GM19395 (cell line): ENCODE measurements around the gene BACH2.
"Not testable (repeated sequence)": the region's sequence is repeated elsewhere in the genome, so short reads cannot be mapped to it uniquely, and the experiment has no call there.

ENCODE experiments used
- ATAC-seq: cut with Tn5 transposase; IDR thresholded peaks from one replicate; pipeline ENCODE4 v1.9.1; 2021; ENCODE audit warnings: mild to moderate bottlenecking, moderate library complexity; ENCODE audit not compliant: unreplicated experiment

The BACH2 gene

DNA sequence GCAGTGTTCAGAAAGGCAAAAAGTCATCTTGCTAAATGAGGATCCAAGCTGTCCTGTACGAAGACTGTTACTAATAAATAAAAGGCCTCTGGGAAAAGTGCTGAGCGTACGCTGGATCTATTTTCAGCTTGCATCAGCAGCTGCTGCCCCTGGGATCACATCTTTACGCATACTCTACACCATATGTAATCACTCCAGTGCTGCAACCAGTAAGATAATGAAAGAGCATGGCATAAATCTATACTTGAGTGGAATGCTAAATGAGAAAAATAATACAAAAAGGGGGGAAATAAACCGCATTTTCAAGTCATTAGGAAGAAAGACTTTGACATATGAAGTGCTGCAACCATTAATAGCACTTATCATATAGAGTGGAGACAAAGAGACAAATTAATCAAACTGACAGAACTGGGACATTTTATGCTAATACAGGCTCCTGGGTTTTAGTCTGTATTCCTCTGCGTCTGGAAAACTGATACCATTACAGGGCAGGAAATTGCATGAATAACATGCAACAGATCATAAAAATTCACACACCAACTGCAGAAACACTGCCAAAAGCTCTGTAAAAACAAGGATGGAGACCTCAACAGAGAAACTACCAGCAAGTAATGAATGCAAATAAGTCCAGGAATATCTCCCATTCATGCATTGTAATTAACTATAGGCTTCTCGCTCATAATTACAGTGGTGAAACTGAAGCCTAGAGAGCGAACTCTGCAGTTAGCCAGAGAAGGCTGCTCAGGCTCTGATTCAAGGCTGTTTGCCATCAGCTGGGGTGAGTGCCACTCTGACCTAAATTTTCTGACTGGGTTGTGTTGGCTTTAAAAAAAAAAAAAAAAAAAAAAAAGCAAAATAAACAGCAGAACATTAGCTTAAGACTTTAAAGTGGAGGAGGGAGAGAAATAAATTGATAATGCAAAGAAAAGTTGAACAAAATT is 318.6 kb downstream of the BACH2 start:
- ATAC-seq: no peak

- ATAC-seq: no peak
Observed at GRCh38 chr6:89976694-89977020, 320.0 kb downstream of the BACH2 start.

DNA sequence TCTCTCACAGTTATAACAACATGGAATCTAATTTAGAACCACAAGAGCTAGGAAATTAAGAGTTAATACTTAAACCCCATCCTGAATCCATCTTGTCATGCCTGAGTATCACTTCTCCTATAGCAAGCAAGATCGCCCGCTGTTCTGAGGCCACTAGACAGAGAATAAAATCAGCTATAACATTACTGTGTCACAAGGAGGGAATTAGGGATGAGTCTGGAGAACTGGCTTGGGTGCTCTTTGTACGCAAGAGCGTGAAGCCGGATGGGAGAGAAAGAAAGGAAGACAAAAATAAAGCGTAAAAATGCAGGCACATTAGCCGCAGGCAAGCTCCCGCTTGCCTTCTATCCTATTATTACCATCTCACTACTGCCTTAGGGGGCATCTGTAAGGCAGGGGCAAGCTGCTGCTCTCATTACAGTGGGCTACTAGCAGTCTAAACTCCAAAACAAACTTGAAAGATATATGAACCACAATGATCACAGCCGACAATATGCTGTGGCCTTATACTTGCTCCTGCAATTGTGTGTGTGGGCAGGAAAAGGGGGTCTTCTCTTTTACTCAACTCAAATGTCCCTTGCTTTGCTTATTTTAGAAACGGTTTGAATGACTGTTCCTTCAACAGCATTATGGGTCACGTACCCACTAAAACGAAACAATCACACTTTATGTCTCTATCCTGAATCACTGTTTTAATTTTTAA is 320.5 kb downstream of the BACH2 start:
- ATAC-seq: no peak

DNA sequence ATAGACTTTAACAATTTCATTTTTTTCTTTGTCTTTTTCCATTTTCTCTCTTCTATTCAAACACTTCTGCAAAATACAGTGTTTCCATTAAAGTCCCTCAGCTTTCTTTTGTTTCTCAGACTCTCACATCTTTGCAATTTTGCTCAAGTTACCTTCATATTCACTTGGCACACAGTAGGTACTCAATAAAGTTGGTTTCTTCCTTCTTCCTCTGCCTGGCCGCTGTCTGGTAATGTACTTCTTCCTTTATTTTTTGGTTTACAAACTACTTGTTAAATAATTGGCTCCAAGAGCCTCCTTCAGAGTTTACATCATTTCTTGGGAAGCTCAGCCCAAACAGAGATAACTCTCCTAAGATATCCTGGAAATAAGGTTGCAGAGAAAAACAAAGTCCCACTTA is 321.3 kb downstream of the BACH2 start:
- ATAC-seq: no peak

- ATAC-seq: no peak
Observed at GRCh38 chr6:89974834-89975233, 321.8 kb downstream of the BACH2 start.

- no peak for ATAC-seq
Observed at GRCh38 chr6:89972025-89972381, 324.6 kb downstream of the BACH2 start.

GRCh38 chr6:89971338-89972024 is 325.2 kb downstream of the BACH2 start:
- not testable (repeated sequence) for ATAC-seq

- ATAC-seq: no peak
Observed at GRCh38 chr6:89970609-89971337, 325.9 kb downstream of the BACH2 start.

- no peak for ATAC-seq
Observed at GRCh38 chr6:89970072-89970471, 326.6 kb downstream of the BACH2 start.

- no peak for ATAC-seq
Observed at GRCh38 chr6:89966913-89967312, 329.7 kb downstream of the BACH2 start.

DNA sequence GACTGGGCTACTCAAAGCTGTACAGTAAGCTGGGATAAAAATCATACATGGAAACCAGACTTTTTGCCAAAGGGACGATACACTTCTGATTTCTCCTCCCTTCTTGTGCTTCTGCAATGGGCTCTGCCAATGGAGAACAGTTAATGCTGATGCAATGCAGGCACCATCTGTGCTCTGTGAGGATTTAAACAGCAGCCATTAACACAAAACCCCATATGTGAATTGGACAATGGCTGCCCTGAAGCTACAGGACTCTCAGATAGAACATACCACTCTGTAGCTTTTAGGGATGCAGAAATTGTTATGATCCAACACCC is 330.5 kb downstream of the BACH2 start:
- no peak for ATAC-seq

DNA sequence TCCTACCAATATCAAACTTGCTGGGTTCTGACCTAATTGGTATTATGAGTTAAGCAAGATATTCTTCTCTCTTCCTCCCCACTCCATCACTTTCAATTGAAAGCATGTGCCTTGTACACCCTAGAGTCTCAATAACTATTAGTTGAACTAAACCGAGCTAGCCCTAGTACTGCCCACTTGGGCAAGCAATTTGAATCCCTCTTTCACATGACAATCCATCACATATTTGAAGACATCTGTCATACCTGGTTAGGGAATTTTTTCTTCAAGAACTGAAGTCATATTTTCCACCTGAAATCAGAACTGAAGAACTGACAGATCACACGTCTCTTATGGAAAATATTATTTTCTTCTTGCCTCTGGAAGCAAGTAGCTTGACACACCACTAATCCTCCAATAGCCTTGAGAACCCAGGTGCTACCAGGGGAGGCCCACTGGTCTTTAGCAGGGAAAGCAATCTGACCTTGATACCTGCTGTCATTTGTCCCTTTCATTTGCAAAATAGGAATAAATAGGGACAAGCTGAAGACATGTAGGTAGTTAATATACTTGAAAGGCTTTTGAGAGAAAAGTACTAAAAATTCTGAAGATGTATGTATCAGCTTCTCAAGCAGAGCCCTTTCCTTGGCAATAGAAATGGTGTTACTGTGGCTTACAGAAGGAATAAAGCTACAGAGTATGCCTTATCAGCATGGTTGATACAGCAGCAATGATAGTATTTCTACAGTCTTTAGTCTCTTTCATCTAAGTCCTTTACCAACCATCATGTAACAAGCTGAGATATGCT is 331.0 kb downstream of the BACH2 start:
- no peak for ATAC-seq

DNA sequence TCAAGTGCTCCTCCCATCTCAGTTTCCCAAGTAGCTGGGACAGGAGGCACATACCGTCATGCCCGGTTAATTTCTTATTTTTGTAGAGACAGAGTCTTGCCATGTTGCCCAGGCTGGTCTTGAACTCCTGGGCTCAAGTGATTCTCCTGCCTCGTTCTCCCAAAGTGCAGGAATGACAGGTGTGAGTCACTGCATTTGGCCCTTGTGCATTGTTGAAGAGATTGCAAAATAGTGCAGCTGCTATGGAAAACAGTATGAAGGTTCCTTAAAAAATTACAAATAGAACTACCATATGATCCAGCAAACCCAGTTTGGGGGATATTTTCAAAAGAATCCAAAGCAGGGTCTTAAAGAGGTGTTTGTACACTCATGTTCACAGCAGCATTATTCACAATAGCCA is 333.3 kb downstream of the BACH2 start:
- no peak for ATAC-seq

- no peak for ATAC-seq
Observed at GRCh38 chr6:89961481-89961880, 335.2 kb downstream of the BACH2 start.

DNA sequence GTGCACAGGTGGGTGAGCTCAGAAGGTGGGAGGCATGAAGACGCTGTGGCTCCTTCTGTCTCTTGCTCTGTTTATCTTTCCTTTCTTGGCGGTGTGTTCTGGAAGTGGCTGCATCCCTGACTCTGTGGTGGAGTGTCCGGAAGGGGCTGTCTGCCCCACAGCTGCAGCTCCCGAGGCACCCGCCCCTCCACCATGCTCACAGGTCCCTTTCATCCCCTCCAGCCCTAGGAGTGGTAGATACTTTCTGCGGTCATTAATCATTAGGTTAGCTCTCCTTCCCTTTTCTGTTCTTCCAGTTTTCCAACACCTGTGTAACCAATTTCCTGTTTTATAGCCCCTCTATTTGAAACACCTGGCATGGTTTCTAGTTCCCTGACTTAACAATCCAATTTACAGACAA is 336.8 kb downstream of the BACH2 start:
- ATAC-seq: no peak

- ATAC-seq: no peak
Observed at GRCh38 chr6:89956182-89956581, 340.5 kb downstream of the BACH2 start.

GRCh38 chr6:89955364-89955763 is 341.3 kb downstream of the BACH2 start:
- ATAC-seq: no peak

DNA sequence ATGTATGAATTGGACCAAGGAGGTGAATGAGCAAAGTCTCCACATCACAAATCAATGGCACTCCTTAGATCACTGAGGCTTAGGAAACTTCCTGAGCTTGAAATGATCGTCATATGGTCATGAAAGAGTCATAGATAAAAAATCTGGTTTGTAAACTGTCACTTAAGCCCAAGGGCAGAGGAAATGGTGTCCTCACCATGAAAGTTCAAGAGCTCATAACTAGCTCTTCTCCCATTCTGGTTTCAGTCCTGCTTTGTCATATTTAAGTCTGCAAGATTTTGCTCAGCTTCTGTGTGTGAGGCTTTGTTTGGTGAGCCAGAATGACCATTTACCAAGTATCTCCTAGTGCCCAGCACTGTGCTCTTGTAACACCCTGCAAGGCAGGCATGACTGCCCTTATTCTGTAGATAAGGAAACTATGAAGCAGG is 341.9 kb downstream of the BACH2 start:
- ATAC-seq: no peak

DNA sequence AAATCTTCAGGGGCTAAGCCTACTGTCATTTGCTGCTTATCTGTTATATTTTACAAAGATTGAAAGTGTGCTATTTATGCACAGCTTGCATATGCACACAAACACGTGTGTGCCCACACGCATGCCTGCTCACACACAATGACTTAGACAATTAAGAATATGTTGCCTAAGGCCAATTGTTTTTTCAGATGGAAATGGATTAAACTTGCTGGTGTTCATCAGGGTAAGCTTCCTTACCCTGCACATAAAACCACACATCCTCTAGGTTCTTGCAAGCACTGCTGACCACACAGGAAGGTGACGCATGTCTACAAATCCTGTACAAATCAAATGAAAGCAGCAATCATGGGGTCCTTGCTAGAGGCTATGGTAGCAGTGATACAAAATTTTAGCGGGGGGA is 344.0 kb downstream of the BACH2 start:
- ATAC-seq: no peak

DNA sequence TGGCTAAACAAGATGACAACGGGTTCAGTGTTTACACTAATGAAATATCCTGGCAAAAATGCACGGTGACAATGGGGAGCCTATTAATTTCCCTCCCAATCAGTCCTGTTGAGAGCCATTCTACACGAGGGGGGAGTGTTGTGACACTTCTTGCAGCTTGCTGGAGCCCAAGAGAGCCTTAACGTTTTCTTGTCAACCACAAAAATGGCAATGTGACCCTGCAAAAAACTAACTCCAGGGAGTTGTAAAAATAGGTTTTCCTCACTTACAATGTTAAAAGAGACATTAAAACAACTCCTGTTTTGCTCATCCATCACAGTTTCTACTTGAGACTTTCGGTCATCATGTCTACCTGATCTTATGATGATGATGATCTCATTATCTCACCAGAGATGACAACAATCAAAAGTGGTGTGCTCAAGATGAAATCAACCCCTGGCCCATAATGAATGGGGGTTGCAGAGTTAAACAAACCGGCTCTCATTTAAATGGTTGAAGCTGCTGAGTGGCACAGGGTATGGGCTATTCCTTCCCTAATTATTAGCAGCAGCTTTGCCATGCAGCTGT is 344.5 kb downstream of the BACH2 start:
- ATAC-seq: no peak
